Ramos (cell line): ENCODE measurements around the gene CNTNAP2.
"Not testable (repeated sequence)": the region's sequence is repeated elsewhere in the genome, so short reads cannot be mapped to it uniquely, and the experiment has no call there.

ENCODE experiments used
- in situ Hi-C: fragments of 300-500 bp; cut with MboI; formaldehyde crosslinking; loops from one replicate; pipeline ENCODE4 v1.14.3; 2022; ENCODE audit warnings: low sequenced_read_pairs; ENCODE audit not compliant: unreplicated experiment

The CNTNAP2 gene

DNA sequence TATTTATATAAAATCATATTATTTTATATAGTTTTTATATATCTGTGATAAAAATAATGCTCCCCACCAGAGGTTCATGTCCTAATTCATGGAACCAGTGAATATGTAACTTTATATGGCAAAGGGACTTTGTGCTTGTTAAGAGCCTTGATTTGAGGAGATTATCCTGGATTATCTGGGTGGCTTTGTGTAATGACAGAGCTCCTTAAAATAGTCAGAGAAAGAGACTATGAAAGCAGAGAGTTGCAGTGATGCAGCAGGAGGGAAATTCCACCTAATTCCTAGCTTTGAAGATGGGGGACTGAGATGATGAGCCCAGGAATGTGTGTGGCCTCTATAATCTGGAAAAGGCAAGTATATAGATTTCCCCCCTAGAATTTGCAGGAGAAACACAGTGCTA lies 1439.7 kb downstream of the CNTNAP2 start:
- in situ Hi-C loops: no loop called here

DNA sequence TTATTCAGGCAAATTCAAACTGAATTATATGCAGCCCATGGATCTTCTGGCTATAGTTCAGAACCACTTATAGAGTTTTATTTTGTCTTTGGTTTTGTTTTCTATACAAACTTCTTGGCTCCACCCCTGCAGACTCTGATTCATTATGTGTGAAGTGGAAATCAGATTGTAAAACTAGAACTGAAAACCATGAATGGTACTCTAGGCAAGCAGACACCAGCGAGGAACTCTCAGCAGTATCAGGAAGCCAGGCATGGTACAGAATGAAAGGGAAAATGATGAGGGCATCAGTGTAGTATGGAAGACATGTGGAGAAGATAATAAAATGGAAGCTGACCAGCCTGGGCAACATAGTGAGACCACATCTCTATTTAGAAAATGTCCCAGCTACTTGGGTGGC lies 1447.1 kb downstream of the CNTNAP2 start:
- in situ Hi-C loops: no loop called here

DNA sequence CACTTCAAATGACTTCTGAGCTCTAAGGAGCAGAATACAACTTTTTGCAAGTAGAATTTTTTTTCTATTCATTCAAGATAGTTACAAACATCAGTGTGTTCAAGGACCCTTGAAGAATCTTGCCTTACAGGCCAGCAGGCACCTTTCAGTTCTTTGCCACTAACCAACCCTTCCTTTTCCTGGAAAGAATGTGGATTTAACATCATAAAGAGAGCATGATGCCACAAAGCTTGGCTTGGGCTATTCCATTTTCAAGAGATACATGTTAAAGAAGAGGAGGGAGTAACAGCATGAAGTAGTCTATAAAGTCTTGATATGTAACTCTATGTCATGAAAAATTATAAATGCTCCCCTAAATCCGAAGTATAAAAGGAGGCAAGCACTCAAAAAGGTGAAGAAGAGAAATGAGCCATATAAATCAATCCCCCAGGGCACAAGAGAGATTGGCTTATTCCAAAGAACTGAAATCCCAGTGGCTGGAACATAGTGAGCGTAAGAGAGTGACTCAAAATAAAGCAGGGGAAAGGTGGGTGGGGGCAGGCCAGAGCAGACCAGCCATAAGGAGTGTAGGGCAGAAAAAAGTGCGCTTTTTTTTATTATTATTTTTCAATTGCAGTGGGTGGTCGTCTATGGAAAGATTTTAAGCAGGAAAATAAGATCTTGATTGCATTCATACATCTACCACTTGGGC lies 1448.3 kb downstream of the CNTNAP2 start:
- in situ Hi-C loops: no loop called here

DNA sequence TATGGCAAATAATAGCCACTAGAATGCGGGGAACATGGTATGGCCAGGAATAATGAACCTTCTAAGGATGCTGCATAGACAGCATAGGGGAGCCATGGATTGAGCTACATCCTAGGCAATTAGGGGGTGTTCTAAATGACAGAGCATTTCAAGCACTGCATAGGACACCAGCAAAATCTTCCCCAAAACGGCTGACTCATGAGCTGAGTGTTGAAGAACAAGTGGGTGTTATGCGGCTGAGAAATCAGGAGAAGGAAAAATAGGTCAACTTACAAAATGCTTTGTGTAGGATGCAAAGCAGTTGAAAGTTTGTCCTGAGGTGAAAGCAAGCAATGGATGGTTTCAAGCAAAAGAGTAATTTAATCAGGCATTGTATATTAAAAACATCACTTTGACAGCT lies 1450.4 kb downstream of the CNTNAP2 start:
- in situ Hi-C loops: no loop called here

DNA sequence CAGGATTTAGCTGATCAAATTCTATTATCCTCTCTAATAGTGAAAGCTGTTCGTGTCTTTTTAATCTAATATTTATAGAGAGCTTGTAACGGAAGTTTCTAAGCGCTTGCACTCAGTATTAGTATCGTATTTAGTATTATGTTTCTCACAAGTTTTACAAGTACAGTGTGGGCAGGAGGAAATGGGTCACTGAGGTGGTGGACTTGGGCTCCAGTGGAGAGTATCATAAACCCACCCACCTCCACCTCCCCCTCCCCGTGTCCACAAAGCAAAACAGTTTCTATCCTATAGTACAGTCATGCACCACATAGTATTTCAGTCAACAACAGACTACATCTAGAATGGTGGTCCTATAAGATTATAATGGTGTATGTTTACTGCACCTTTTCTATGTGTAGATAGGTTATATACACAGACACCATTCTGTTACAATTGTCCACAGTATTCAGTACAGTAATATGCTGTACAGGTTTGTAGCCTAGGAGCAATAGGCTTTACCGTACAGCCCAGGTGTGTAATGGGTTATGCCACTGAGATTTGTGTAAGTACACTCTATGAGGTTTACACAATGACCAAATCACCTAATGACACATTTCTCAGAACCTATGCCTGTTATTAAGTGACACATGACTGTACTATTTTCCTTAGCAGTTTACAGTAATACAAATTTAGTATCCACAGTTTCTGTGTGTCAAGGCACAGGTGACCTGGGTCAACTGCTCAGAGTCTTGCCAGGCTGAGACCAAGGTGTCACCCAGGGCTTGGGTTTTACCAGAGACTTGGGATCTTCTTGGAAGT lies 1452.7 kb downstream of the CNTNAP2 start:
- in situ Hi-C loops: no loop called here

DNA sequence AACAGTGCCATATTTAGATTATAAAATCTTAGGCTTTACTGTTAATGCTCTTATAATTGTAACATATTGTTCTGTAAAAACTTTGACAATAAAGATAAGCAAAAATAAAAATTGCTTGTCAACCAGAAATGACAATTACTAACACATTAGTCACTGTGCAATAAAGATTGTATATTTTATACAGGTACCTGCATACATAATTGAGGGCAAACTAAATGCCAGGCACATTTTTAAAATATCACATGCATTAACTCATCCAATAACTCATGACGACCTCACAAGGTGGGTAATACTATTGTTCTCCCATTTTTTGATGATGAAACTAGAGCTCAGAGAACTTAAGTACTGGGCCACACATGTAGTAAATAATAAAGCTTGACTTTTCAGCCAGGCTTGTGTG lies 1453.8 kb downstream of the CNTNAP2 start:
- in situ Hi-C loops: no loop called here

DNA sequence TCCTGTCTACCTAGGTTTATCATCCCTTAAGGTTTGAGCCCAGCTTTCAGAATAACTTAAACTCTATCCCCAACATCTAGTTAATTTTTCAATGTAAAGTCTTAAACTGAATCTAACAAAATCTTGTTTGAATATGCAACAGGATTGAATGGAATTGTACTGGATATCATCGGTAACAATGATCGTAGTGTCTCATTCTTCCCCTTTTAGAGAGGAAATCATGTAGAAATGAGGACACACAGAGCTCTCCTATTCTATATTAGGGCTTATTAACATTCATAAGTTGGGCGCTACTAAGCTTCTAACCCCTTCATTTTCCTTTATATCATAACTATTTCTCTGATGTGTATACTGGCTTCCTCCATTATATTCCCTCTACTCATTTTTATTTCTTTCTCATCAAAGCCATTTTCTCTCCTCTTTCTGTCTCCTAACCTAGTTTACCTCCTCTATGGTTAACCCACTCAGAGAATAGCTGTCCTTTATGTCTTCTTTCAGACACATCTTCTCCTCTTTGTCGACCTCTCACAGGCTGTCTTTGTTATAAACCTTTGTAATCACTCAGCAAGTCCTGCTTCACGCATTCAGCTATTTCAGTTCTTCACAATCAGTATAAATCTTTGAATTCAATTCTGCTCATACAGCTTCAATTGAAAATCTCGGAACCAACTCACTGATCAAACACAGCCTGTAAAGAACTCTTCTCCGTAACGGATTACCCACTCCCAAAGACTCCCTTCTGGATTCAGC lies 1455.0 kb downstream of the CNTNAP2 start:
- in situ Hi-C loops: no loop called here

DNA sequence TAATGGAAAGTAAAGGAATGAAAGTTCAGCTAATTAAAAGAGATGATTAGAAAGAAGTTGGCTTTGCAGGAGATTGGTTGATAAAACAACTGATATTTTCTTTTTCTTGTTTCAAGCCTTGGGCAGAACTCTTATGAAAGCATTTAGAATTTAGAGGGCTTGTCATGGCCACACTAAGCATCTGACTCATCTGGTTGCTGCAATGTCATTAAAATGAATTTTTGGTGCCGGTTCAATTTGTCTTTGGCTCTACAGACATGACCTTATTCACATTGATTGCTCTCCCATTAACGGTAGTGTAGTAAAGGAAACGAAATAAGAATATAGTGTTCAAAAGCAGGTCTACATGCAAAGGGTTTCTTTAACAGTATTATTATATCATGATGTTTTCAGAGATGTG lies 1461.6 kb downstream of the CNTNAP2 start:
- in situ Hi-C loops: no loop called here

DNA sequence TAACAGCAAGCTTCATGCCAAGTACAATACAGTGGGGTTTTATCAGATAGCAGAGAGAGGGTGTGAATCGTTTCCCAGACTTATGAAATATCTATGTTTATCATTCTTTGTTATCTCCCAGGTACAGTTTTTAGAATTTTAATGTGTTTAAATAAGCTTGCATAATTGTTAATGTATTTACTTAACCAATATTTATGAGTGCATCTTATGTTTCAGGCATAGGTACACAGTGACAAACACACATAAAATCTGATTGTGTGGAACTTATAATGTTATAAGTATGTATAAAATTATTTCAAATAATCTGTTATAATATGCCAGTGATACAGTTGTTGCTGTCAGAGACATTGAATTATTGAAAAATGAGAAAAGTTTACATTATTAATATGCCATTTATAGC lies 1462.5 kb downstream of the CNTNAP2 start:
- in situ Hi-C loops: no loop called here

DNA sequence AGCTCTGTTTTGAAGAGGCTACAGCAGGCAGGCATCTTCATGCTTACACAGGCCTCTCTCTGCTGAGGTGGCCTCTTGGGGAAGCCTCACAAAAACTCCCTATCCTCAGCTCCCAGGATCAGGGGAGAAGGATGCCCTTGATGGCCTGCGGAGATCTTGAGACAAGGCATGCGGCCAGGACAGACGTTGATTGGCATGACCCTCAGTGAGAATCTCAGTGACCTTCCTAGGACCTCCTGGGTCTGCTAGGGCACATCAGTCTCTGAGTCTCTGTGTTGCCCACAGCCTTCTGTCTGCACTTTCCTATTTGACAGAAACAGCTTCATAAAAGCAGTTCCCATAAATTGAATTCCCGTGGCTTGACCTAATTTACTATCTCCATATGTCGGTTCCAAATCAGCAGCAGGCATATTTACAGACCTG lies 1468.2 kb downstream of the CNTNAP2 start:
- in situ Hi-C loops: no loop called here

DNA sequence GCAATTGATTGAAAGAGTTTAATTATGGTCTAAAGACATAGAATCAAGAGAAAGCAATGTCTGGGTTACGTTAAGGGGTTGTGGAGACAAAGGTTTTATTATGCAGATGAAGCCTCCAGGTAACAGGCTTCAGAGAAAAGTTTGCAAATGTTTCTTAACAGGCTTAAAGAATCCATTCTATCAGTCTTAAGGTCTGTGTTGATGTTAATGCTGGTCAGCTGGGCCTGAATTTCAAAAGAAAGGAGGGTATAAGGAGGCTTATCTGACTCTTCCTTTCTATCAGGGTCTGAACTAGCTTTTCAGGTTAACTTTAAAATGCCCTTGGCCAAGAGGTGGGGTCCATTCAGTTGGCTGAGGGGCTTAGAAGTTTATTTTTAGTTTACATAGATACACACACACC lies 1469.5 kb downstream of the CNTNAP2 start:
- in situ Hi-C loops: no loop called here

DNA sequence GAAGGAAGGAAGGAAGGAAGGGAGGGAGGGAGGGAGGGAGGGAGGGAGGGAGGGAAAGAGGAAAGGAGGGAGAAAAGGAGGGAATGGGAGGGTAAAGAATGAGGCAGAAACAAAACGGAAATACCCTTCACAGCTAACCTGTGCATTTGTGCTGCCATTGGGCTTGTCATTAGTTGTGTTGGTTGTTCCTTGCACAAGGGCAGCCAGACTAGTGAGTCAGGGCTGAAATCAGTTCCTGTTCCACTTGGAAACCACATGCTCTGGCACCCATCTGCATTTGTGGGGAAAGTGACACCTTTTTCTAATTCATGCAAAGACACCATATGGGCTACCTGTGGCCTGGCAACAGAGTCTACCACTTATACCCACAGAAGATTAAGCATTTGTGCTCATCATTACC lies 1469.9 kb downstream of the CNTNAP2 start:
- in situ Hi-C loops: no loop called here

DNA sequence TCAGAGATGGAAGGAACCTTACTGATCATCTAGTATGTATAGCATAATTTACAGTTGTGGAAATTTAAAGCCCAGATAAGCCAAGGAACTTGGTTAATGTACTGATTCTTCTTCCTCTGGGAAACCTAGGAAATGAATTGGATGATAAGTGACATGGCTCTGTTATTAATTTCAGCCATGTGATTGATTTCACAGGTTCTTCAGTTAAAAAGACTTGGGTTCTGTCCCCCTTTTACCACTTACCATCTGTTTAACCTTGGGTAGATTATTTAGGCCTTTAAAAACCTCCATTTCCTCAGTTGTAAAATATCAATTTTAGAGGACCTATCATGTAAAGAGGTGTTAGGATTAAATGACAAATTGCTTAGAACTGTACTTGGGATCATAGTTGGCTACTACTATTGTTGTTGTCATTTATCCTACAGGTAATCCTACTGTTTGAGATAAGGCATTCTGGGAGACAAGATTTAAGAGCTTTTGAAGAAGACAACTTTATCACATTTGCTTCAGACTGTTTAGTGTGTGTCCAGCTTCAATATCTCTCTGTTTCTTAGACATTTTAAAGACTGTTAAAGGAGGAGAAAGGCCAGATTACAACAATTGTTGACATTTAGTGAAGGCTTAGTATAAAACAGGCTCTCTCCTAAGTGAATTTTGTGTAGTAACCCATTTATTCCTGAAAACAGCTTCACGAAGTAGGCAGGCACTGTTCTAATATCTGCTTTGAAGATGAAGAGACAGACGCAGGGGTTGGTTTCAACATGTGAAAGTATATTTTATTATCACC lies 1476.9 kb downstream of the CNTNAP2 start:
- in situ Hi-C loops: no loop called here

DNA sequence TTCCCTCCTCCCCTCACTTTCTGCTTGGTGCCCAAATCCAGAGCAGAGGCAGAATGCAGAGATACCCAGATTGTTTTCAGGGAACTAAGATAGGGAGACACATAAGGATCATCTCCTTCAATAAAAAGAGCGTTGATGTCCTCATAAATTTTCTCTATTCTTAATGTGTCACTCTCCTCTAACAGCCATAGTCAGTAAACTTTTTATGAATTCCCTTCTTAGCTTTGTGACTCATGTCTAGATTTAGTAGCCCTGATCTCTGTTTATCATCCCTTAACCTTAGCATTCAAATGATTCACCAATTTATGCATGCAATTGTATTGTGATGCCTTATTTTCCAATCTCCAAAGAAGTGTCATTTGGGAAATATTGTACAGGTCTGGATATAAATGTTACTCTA lies 1478.4 kb downstream of the CNTNAP2 start:
- in situ Hi-C loops: no loop called here

DNA sequence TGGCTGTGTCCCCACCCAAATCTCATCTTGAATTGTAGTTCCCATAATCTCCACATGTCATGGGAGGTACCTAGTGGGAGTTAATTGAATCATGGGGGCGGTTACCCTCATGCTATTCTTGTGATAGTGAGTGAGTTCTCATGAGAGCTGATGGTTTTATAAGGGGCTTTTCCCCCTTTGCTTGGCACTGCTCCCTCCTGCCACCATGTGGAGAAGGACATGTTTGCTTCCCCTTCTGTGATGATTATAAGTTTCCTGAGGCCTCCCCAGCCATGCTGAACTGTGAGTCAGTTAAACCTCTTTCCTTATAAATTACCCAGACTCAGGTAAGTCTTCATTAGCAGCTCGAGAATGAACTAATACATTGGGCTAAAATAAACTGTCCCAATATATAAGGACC lies 1482.1 kb downstream of the CNTNAP2 start:
- in situ Hi-C loops: not testable (repeated sequence)

DNA sequence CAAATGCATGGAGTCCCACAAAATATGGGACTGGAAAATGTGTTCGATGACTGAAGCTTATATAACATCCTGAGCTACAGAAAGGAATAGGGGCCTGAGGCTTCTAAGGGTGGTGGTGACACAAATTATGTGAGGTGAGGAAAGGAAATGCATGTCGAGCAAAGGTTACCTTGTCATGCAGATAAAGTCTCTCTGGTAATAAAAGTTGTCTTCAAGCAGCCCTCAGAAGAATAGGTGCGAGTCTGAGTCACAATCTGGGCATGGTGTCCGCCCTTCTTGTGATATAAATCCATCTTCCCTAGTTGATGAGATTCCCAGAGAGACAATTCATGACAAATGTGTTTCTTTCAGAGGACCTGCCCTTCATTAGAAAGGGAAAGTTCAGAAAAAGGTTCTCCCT lies 1488.7 kb downstream of the CNTNAP2 start:
- in situ Hi-C loops: no loop called here

DNA sequence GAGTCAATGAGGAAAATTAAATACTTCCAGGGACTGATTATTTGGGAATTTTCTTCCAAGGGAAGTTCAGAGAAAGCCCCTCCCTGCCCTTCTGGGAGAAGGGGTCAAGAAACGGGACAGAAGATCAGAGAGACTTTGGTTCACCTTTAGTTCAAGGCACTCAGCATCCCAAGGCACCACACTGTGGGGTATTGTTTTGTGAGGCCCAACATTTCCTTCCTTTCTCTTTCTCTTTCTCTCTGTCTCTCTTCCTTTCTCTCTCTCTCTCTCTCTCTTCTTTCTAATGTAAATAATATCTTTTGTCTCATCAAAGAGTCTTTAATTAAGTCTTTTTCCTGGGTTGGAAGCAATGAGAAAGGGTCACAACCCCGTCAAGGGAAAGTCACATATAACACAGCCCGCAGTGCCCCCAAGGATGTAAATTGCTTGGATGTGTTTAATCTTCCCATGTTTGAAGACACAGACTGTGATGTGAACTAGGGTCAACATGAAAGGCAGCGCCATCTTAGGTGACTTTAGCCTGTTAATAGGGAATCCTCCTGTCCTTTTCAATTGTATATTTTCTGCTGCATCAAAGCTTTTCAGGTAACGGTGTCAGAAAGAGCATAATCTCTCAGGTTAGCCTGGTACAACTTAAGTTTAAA lies 1490.7 kb downstream of the CNTNAP2 start:
- in situ Hi-C loops: no loop called here

DNA sequence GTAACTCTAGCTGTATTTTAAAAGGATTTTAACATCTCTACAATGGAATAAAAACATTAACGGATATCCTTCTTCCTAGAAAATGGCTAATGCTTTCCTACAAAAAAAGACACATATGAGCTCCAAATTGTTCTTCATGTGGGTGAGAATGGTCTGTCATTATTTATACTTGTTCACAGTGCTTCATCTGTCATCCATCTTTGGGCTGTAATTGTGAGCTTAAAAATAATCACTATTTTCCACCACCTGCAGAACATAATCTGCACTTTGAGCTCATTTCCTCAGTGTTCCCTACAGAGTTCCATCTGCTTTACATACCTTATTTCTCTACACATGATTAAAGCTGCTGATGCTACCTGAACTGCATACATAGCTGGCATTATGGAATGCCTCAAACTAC lies 1494.8 kb downstream of the CNTNAP2 start:
- in situ Hi-C loops: no loop called here

DNA sequence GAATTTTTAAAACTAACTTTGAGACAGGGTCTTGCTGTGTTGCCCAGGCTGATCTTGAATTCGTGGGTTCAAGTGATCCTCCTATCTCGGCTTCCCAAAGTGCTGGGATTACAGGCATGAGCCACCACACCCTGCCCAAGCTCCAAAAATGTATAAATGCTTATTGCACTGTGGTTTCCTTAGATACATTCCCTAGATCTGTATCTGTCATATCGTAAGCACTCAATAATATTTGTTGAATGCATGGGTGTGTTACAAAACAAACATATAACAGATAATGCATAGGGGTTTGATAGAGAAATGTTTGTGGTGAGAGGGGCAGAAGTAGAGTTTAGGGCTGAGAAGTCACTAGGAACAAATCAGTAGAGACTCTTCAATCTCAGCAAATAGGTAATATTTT lies 1518.7 kb downstream of the CNTNAP2 start:
- in situ Hi-C loops: no loop called here

DNA sequence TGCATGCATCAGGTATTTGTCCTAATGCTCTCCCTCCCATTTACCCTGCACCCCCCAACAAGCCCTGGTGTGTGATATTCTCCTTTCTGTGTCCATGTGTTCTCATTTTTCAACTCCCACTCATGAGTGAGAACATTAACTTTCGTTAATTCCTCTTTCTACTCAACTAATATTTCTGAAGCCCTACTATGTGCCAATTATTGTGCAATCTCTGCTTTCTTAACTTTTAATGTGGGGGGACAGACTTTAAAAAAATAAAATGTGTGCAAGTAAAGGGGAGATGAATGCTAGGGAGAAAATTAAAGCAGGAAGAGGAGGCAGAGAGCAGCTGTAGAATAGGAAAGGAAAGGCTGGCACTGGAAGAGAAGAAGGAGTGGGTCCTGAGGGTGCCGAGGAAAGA lies 1520.0 kb downstream of the CNTNAP2 start:
- in situ Hi-C loops: no loop called here
